ENCODE data around the gene SENP7.

SENP7 gene

DNA sequence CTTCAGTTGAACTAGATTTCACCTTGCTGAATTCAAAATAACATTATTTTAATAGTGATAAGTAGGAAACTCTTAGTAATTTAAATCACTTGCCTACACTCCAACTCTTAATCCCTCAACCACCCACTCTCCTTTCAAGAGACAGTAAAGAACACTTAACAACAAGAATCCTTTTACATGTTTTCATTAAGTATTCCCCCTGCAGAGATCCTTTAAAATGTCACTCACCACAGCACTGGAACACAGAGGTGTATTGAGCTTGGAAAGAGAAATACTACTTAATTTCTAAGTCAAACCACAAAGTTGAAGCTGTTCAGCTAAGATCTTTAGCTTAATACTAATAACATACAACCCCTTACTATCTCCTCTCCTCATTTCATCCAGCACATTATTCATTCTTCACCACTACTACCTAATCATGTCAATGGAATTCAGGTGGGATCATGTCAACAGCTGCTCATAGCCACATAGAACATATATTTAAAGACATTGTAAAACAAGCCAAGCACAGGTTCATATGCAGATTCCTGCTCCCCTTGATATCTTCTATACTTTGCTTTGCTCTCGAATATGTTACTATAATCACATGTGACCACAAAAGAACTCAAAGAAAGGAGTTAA lies 233.1 kb downstream of the SENP7 start:
- TF ChIP-seq, protein P1, sequence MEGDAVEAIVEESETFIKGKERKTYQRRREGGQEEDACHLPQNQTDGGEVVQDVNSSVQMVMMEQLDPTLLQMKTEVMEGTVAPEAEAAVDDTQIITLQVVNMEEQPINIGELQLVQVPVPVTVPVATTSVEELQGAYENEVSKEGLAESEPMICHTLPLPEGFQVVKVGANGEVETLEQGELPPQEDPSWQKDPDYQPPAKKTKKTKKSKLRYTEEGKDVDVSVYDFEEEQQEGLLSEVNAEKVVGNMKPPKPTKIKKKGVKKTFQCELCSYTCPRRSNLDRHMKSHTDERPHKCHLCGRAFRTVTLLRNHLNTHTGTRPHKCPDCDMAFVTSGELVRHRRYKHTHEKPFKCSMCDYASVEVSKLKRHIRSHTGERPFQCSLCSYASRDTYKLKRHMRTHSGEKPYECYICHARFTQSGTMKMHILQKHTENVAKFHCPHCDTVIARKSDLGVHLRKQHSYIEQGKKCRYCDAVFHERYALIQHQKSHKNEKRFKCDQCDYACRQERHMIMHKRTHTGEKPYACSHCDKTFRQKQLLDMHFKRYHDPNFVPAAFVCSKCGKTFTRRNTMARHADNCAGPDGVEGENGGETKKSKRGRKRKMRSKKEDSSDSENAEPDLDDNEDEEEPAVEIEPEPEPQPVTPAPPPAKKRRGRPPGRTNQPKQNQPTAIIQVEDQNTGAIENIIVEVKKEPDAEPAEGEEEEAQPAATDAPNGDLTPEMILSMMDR (IDR thresholded peaks at IDR 0.05; ENCODE audit: borderline replicate concordance, control extremely low read depth, extremely low read depth, insufficient read depth, missing control alignments): no peak
- in situ Hi-C loops (cut with MboI; ENCODE audit: low sequenced_read_pairs, unreplicated experiment): no loop called here

DNA sequence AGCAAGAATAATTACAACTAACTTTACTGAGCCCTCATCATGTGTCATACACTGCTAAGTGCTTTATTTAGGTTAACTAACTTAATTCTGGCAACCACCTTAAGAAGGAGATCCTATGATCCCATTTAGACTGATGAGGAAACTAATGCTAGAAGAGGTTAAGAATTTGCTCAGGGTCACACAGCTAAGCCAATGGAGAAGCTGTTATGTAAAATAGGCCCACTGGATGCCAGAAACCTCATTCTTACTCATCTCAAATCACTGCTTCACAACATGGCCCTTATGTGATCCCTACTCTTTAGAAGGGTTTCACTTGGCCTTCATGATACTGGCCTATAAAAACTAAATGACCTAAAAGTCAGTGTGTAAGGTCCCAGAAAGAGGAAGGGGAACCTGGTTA lies 233.8 kb downstream of the SENP7 start:
- in situ Hi-C loops (cut with MboI; ENCODE audit: low sequenced_read_pairs, unreplicated experiment): no loop called here
- TF ChIP-seq, protein P1 (IDR thresholded peaks at IDR 0.05; ENCODE audit: borderline replicate concordance, control extremely low read depth, extremely low read depth, insufficient read depth, missing control alignments): no peak
- DNase-seq (ENCODE audit: low spot score): no peak

More for the DNA sequence above, 233.1 kb downstream of the SENP7 start:
- no peak for DNase-seq (ENCODE audit: low spot score)

DNA sequence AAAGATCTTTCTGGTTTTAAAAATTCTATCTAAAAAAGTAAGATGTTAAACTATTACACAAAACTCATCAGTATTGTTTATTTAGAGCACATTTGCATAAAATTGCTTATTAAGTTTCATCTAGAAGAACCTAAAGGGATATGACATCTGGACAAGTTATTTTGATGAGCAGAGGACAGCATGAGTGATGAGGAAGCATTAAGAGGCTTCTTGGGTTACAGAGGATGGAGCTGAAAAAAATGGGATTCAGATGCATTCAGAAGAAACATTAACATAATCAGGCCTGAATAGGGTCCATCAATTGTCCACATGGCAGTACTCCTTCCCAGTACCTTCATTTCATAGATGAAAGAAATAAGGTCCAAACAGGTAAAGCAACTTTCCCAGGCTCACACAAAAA lies 234.3 kb downstream of the SENP7 start:
- TF ChIP-seq, protein P1 (IDR thresholded peaks at IDR 0.05; ENCODE audit: borderline replicate concordance, control extremely low read depth, extremely low read depth, insufficient read depth, missing control alignments): no peak
- in situ Hi-C loops (cut with MboI; ENCODE audit: low sequenced_read_pairs, unreplicated experiment): no loop called here
- no peak for DNase-seq (ENCODE audit: low spot score)

Measured in GM13976 (cell line).